CD4-positive, alpha-beta T cell (primary cell): ENCODE results near the gene ZFYVE1. TPM values are rescaled to one million over a fixed set of nuclear protein-coding genes. Genes with fewer than 3 reads are reported as not detected.

Experiments used
- ATAC-seq: fragments of 200-7000 bp; cut with Tn5 transposase; one replicate; pipeline ENCODE4 v1.10.0; 2022; ENCODE audit warnings: mild to moderate bottlenecking; ENCODE audit not compliant: poor library complexity
- CTCF ChIA-PET: fragments of 350-600 bp; sonication (Branson Sonifier 250); formaldehyde crosslinking; loops from one replicate; lab custom pipeline; 2021; ENCODE audit warnings: antibody characterized with exemption, inconsistent platforms; lab: Charles Lee
- POLR2A ChIA-PET: fragments of 350-600 bp; sonication (Branson Sonifier 250); formaldehyde crosslinking; loops from one replicate; lab custom pipeline; 2021; ENCODE audit warnings: antibody characterized with exemption, inconsistent platforms; lab: Charles Lee
- DNase-seq, 14 experiments: peaks; one replicate each; pipeline ENCODE4 v3.0.0-alpha.2; 2013 to 2020; ENCODE audit warnings: mixed read lengths in 2 of 14
- H3K27ac ChIP-seq, 2 donors: one replicate each; pipeline versions ENCODE4 v1.5.1 to v1.7.0; 2013; ENCODE audit warnings: low read length in 2 of 2, low read depth in 1 of 2, mild to moderate bottlenecking in 1 of 2
- H3K27me3 ChIP-seq, 2 experiments: 1 replicate in 1 of 2; 2 replicates in 1 of 2; pipeline versions ENCODE4 v1.6.1 to v1.7.0; 2013; ENCODE audit warnings: low read length in 2 of 2, control low read depth in 1 of 2, mild to moderate bottlenecking in 1 of 2, moderate library complexity in 1 of 2; ENCODE audit not compliant: insufficient read depth in 2 of 2, control insufficient read depth in 1 of 2
- H3K36me3 ChIP-seq: one replicate; pipeline ENCODE4 v1.6.1; 2013; ENCODE audit warnings: low read length, control low read depth; ENCODE audit not compliant: insufficient read depth
- H3K4me1 ChIP-seq: one replicate; pipeline ENCODE4 v1.6.1; 2013; ENCODE audit warnings: low read length, control low read depth; ENCODE audit not compliant: insufficient read depth
- H3K4me3 ChIP-seq: one replicate; pipeline ENCODE4 v1.5.1; 2013; ENCODE audit warnings: mild to moderate bottlenecking, low read length, moderate library complexity
- H3K9me3 ChIP-seq, 2 experiments: 1 replicate in 1 of 2; 2 replicates in 1 of 2; pipeline versions ENCODE4 v1.6.1 to v1.7.0; 2013; ENCODE audit warnings: low read length in 2 of 2, mild to moderate bottlenecking in 2 of 2, control low read depth in 1 of 2, moderate library complexity in 1 of 2; ENCODE audit not compliant: control insufficient read depth in 1 of 2, insufficient read depth in 1 of 2
- H3K27ac Mint-ChIP-seq: one replicate; pipeline ENCODE4 v1.8.0; 2020; ENCODE audit warnings: mixed read lengths
- H3K27me3 Mint-ChIP-seq: one replicate; pipeline ENCODE4 v1.8.0; 2021; ENCODE audit warnings: mixed read lengths
- H3K36me3 Mint-ChIP-seq: one replicate; pipeline ENCODE4 v1.8.0; 2021; ENCODE audit warnings: low read depth, mixed read lengths
- H3K4me1 Mint-ChIP-seq: one replicate; pipeline ENCODE4 v1.8.0; 2021; ENCODE audit warnings: low read depth, mixed read lengths
- H3K4me3 Mint-ChIP-seq: one replicate; pipeline ENCODE4 v1.8.0; 2020; ENCODE audit warnings: mild to moderate bottlenecking, mixed read lengths
- H3K9me3 Mint-ChIP-seq: one replicate; pipeline ENCODE4 v1.8.0; 2020; ENCODE audit warnings: mixed read lengths
- intact Hi-C, 2 experiments: fragments of 100-400 bp; cut with DNase I in 1 of 2; cut with micrococcal nuclease in 1 of 2; formaldehyde crosslinking; loops; one replicate each; pipeline versions ENCODE4 v1.15.1 to v1.9.0; 2023 to 2025; cut with DNase I, micrococcal nuclease
- total RNA-seq, 174 experiments: library from RNA in 2 of 174; stranded (reverse) in 2 of 174; gene quantifications; one replicate each; pipeline ENCODE4 v1.2.3 and lab custom pipeline; 2021 to 2026
- TF ChIP-seq, protein P1 (sequence below): fragments of 200-600 bp; IDR thresholded peaks from one replicate; pipeline ENCODE4 v1.8.0; 2022; ENCODE audit warnings: antibody characterized with exemption, mild to moderate bottlenecking

ZFYVE1 gene
- total RNA-seq, 2 experiments from 2014 or later, result 9.3 to 10.9 TPM

- no peaks in the 10 kb centered on the region for H3K27me3 ChIP-seq
- ChIA-PET CTCF (interaction anchor here (0.8 to 1.4 kb wide), 2 partner anchors 23 kb away, joined by 3 to 6 read pairs; no protein-coding TSS in a partner anchor), POLR2A (interaction anchor here (0.9 to 2.3 kb wide), 5 partner anchors 9 to 210 kb away, joined by 3 to 9 read pairs (median 3); partner anchors contain the start of genes DPF3, PSEN1 and RBM25)
- peaks cover 5% of the 10 kb centered on the region for H3K27me3 Mint-ChIP-seq
- TF ChIP-seq, protein P1, sequence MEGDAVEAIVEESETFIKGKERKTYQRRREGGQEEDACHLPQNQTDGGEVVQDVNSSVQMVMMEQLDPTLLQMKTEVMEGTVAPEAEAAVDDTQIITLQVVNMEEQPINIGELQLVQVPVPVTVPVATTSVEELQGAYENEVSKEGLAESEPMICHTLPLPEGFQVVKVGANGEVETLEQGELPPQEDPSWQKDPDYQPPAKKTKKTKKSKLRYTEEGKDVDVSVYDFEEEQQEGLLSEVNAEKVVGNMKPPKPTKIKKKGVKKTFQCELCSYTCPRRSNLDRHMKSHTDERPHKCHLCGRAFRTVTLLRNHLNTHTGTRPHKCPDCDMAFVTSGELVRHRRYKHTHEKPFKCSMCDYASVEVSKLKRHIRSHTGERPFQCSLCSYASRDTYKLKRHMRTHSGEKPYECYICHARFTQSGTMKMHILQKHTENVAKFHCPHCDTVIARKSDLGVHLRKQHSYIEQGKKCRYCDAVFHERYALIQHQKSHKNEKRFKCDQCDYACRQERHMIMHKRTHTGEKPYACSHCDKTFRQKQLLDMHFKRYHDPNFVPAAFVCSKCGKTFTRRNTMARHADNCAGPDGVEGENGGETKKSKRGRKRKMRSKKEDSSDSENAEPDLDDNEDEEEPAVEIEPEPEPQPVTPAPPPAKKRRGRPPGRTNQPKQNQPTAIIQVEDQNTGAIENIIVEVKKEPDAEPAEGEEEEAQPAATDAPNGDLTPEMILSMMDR, result no peak
- peaks cover 4% of the 10 kb centered on the region for H3K36me3 Mint-ChIP-seq
- no peaks in the 10 kb centered on the region for H3K36me3 ChIP-seq
- H3K9me3 Mint-ChIP-seq, result no peaks in the 10 kb centered on the region
- peaks cover 20% of the 10 kb centered on the region for H3K4me1 ChIP-seq
- H3K4me3 Mint-ChIP-seq, result peak overlapping the region; percentile 97
- H3K27ac Mint-ChIP-seq, result peak overlapping the region; percentile 93
- peak in 1 of 14 experiments; percentile 97 for DNase-seq
- intact Hi-C loops, result loop anchor here (1.0 to 10.0 kb wide), 8 partner anchors 23 to 1569 kb away; partner anchors contain the start of genes DPF3 (in 2 of the 2), ALDH6A1 (in 1 of the 2), ISCA2 (in 1 of the 2) and LIN52 (in 1 of the 2)
- H3K4me1 Mint-ChIP-seq, result peaks cover 21% of the 10 kb centered on the region
- no peak for ATAC-seq
- no peaks in the 10 kb centered on the region for H3K9me3 ChIP-seq
- H3K27ac ChIP-seq, result peak overlapping the region in 1 of 2 donors; percentile 23
- H3K4me3 ChIP-seq, result peak overlapping the region; percentile 81
Observed at GRCh38 chr14:72925815-72926291, 101.1 kb downstream of the ZFYVE1 start.

GRCh38 chr14:72925171-72925759 is 101.6 kb downstream of the ZFYVE1 start:
- peak overlapping the region; percentile 97 for H3K4me3 Mint-ChIP-seq
- peaks cover 20% of the 10 kb centered on the region for H3K4me1 ChIP-seq
- POLR2A ChIA-PET, result interaction anchor here (0.9 to 2.3 kb wide), 3 partner anchors 8 to 133 kb away, joined by 3 to 9 read pairs (median 3); partner anchors contain the start of genes DPF3 and RBM25
- peaks cover 6% of the 10 kb centered on the region for H3K27me3 Mint-ChIP-seq
- no peak overlapping the region for H3K27ac Mint-ChIP-seq
- H3K4me1 Mint-ChIP-seq, result peaks cover 16% of the 10 kb centered on the region
- CTCF ChIA-PET, result interaction anchor here (0.8 to 1.0 kb wide), 2 partner anchors 20 to 23 kb away, joined by 3 read pairs; no protein-coding TSS in a partner anchor
- TF ChIP-seq, protein P1, result no peak
- ATAC-seq (no peak), DNase-seq (peak in 1 of 14 experiments; percentile 36)
- H3K9me3 ChIP-seq, result no peaks in the 10 kb centered on the region
- H3K36me3 Mint-ChIP-seq, result peaks cover 4% of the 10 kb centered on the region
- H3K27me3 ChIP-seq, result no peaks in the 10 kb centered on the region
- peak overlapping the region; percentile 81 for H3K4me3 ChIP-seq
- H3K9me3 Mint-ChIP-seq, result no peaks in the 10 kb centered on the region
- peak overlapping the region in 1 of 2 donors; percentile 23 for H3K27ac ChIP-seq
- no peaks in the 10 kb centered on the region for H3K36me3 ChIP-seq
- intact Hi-C loops, result loop anchor here in 1 of 2 experiments (2.0 to 10.0 kb wide), 4 partner anchors 30 to 1570 kb away; partner anchors contain the start of genes ALDH6A1, DPF3, ISCA2 and LIN52

- H3K4me3 Mint-ChIP-seq, result peak overlapping the region; percentile 20
Observed at GRCh38 chr14:72924337-72924736, 102.6 kb downstream of the ZFYVE1 start.

More at GRCh38 chr14:72924337-72924736, 102.6 kb downstream of the ZFYVE1 start:
- CTCF ChIA-PET, result interaction anchor here (1.0 kb wide), 1 partner anchor 19 kb away, joined by 3 read pairs; no protein-coding TSS in a partner anchor
- Histone ChIP-seq H3K9me3 (no peaks in the 10 kb centered on the region), H3K4me1 (peaks cover 20% of the 10 kb centered on the region), H3K36me3 (no peaks in the 10 kb centered on the region), H3K27ac (no peak overlapping the region), H3K27me3 (peaks cover 2 to 4% of the 10 kb centered on the region in 2 experiments), H3K4me3 (no peak overlapping the region)
- POLR2A ChIA-PET, result interaction anchor here (0.6 kb wide), 1 partner anchor 31 kb away, joined by 3 read pairs; the partner anchor contains the start of gene DPF3
- H3K36me3 Mint-ChIP-seq, result peaks cover 4% of the 10 kb centered on the region
- TF ChIP-seq, protein P1, result no peak
- intact Hi-C loops, result loop anchor here in 1 of 2 experiments (2.0 to 10.0 kb wide), 3 partner anchors 30 to 1570 kb away; partner anchors contain the start of genes ALDH6A1, DPF3, ISCA2 and LIN52
- no peaks in the 10 kb centered on the region for H3K9me3 Mint-ChIP-seq
- no peak for DNase-seq
- no peak for ATAC-seq
- peaks cover 13% of the 10 kb centered on the region for H3K4me1 Mint-ChIP-seq
- H3K27me3 Mint-ChIP-seq, result peaks cover 13% of the 10 kb centered on the region
- no peak overlapping the region for H3K27ac Mint-ChIP-seq
